Non-pigmented ciliary epithelial cell (primary cell): ENCODE results near the gene XXYLT1.
A peak's percentile ranks its signal among the peaks of the same experiment; 100 is the strongest.

Source experiments
- DNase-seq: peaks from one replicate; pipeline ENCODE4 v3.0.0-alpha.2; 2010; ENCODE audit warnings: low read depth

XXYLT1 gene

GRCh38 chr3:195129644-195130492 is 141.1 kb downstream of the XXYLT1 start:
- no peak for DNase-seq

GRCh38 chr3:195129072-195129643 is 141.8 kb downstream of the XXYLT1 start:
- no peak for DNase-seq

- DNase-seq, result no peak
Measured at GRCh38 chr3:195128255-195129071, 142.5 kb downstream of the XXYLT1 start.

DNA sequence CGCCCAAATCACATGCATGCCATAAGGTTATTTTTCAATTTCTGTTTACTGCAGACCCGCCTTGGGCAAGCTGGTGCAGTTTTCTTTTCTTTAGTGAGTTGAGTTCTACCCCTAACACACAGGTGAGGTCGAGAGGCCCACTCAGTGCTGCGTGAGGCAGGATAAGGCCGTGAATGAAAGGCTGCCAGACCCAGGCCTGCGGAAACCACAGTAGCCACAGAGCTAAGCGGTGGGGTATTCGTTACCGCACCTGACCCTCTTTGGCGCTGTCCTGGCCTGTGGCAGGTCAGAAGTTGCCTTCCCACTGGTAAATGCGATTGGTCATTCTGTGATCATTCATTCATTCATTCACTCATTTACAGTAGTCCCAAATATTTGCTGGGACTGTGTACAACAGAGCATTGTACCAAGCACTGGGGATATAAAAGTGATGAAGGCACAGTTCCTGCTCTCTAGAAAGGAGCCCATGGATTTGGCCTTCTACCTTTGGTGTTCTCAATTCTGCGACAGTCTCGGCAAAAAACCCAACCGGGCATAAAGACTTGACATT is 144.8 kb downstream of the XXYLT1 start:
- no peak for DNase-seq

- DNase-seq, result no peak
Measured at GRCh38 chr3:195125646-195126045, 145.3 kb downstream of the XXYLT1 start.

DNA sequence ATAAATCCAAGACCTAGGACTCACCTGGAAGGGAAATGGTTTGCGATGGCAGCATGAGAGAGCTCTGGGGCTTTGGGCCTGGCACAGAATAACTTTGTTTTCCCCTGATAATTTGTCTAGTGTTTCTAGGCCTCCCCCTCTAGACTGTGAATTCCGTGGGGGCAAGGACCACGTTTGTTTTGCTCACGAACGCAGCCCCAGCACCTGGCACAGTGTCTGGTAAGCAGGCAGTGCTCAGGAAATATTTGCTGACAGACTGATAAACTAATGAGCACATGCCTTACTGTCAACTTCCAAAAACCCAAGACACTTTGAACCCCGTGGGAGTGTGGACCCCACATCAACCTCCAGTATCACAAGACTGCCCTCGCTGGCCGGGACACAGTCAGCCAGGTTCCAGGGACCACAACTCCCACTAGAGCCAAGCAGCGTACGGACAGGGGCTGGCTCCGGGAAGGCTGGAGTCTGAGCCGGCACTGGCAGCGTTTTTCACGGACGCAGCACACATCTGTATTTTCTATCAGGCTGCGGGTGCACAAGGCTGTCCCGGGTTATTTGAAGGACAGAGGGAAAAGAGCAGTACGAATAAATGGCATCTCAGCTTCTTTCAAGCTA is 146.5 kb downstream of the XXYLT1 start:
- DNase-seq, result no peak

- no peak for DNase-seq
Measured at GRCh38 chr3:195123281-195123691, 147.7 kb downstream of the XXYLT1 start.

GRCh38 chr3:195122261-195122660 is 148.7 kb downstream of the XXYLT1 start:
- DNase-seq, result no peak

DNA sequence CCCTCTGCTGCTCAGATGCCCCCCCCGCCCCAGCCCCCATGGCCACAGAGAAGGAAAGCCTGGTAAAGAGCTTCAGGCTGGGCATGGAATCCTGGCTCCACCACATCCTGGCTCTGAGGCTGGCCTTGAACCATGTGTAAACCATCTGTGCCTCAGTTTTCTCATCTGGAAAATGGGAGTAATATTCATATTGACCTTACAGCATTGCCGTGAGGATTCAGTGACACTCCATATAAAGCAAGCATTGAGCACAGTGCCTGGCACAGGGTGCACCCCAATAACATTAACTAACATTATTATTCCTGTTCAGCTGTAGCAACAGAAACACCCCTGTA is 150.7 kb downstream of the XXYLT1 start:
- DNase-seq, result no peak

GRCh38 chr3:195119461-195120266 is 151.3 kb downstream of the XXYLT1 start:
- DNase-seq, result peak; percentile 62

GRCh38 chr3:195118671-195119070 is 152.3 kb downstream of the XXYLT1 start:
- no peak for DNase-seq

DNA sequence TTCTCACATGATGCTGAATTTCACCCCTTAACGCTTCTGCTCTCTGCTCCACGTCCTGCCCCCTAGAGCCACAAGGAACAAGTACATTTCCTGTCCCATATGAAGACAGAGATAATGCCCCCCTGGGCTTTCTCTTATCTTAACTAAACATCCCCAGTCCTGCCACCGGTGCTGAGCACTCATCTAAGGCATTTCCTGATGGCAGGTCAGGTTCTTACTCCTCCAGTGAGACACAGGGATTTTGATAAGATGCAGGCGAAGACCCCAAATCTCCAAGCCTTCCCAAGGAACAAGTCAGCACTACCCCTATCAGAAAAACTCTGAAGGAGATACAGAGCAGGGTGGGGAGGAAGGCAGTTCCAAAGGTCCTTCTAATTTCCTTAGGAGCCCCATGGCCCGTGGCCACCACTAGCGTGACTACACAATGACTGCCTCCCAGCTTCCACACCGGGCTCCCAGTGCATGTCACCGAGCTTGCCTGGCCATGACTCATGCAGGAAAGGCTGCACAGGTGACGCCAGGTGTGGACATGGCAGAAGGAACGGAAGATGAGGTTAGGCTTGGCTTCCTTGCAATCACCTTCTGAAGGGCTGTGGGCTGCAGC is 152.9 kb downstream of the XXYLT1 start:
- DNase-seq, result no peak

DNA sequence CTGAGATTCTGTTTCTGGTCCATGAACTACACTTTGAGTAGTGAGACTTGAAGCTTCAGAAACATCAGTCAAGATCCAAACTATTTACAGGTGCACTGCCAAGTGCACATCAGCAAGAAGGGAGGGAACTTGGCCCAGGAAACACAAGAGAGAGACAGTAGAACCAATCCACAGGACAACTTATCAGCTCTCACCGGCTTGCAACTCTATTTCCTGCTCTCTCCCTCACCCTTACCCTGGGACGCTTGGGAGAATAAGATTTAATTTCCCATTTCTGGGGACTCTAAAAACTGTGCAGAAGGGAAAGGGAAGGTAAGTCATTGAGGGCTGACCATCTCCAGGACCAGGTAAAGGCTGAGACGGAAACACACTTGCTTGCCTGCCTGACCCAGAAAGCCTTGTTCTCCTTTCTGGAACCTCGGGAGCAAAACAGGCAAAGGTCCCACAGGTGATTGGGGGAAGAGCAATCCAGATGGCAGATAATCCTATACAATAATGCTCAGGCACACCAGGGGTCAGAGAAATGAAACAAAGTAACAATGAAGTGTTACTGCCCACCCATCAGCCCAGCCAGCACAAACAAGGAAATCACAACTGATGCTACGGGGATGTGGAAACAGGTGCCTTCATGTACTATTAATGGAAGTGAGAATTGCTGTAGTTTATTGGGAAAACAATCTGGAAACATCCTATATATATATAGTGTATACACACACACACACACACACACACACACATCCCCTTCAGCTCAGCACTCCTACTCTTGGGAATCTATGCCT is 154.4 kb downstream of the XXYLT1 start:
- no peak for DNase-seq

GRCh38 chr3:195115600-195116406 is 155.2 kb downstream of the XXYLT1 start:
- DNase-seq, result no peak

DNA sequence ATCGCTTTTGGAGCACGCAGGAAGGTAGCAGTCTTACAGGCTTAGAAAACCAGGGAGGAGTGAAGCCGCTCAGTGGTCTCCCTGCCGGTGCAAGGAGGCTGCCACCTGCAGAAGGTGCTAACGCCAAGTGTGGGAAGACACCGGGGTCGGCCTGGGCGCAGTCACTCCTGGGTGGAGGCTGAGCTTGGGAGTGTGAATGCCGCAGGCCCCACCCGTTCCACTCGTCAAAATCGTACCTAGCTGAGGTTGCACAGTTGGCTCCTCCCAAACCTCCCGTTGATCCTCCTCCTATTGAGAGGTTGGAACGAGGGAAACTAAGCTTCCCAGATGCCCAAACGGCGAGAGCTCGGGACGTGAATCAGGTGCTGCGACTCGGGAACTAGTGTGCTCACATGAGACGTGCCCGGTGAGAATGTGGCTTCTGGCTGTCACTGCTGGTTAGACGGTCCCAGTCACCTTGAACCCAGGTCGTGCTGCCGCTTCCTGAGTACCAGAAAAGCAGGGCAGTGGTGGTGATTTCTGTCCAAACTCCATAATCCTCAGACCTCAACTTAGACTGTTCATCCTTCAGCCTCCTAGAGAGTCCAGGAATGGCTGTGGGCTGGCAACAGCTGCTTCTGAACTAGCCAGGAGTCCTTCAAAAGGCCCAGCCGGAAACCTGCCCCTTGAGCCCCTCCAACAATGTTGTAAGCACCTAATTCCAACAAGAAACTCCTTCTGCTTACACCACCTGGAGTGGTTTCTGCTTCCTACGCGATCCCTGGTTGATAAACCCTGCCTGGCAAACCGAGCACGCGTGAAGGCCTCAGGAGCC is 156.0 kb downstream of the XXYLT1 start:
- DNase-seq, result no peak

DNA sequence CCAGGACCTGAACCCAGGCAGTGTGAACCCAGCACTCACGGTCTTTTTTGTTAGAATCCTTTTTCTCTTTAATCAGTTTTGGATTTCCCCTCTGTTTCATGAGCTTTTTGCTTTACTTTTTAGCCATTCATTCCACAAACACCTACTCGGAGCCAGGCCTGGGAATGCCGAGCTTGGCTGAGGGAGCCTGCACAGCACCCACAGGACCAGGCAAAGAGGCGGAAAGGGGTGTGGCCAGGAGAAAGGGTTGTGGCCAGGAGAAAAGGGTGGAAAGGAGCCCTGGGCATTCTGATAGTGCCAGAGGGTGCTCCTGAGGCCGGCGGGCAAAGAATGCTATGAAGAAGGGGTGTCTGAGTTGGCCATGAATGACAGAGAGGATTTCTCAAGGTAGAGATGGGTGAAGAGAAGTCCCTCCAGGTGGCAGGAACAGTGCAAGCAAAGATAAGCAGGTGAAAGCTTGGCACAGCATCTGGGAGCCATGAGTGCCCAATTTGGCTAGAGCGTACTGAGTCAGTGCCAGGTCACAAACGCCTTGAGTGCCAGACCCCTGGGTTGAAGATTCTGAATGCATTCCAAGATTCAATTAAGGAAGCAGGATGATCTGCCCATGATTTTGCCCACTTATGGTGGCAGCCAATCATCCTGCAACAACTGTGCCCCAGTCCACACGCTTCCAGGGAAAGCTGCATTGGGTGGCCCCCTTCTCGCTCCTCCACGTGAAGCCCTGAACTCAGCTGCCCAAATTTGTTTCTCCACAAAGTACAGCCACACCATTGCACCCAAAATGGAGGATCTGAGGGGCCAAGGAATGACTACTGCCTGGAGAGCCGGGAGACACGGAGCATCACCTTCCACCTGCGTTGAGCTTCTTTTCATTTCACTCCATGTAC is 157.2 kb downstream of the XXYLT1 start:
- DNase-seq, result no peak

DNA sequence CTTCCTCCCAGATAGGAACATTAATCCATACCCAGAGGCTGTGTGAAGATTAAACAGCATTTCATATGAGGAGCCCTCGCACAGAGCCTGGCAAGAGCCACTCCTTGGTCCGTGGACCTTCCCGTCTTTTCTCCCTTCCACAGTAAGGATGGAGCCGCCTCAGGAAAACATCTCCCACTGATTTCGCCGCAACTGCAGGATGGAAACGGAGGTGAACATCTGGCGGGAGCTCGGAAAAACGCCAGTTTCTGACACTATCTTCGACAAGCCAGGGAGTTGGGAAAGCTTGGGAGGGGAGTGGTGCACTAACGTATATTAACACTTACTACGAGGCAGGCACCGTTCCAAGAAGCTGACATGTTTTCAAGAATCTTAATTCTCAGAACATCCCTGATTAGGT is 157.9 kb downstream of the XXYLT1 start:
- DNase-seq, result no peak
